Right cardiac atrium (tissue), 5 donors: ENCODE results near the gene MAN2C1. TPM values are rescaled to one million over a fixed set of nuclear protein-coding genes. Genes with fewer than 3 reads are reported as not detected.

Experiments used
- microRNA-seq, 2 donors: library from miRNA; unstranded; fragments of <30 nt; microRNA quantifications; one replicate each; pipeline ENCODE4 v1.2.0, GENCODE V29; 2020 to 2021
- polyA plus RNA-seq: library from polyadenylated mRNA; stranded (reverse); fragments of 200-250 nt; gene quantifications from one replicate; pipeline ENCODE4 v1.2.3, GENCODE V29; 2013
- total RNA-seq, 4 donors: library from RNA; stranded (reverse); fragmentation: NEBNext Ultra II Directional; extraction: Animal tissue kit (Norgen Biotek cat#: 25700); gene quantifications; one replicate each; pipeline ENCODE4 v1.2.1, GENCODE V29; 2021
- donor health status: healthy with polysubstance abuse.
- donor health status: DM: no; HTN: yes; CAD: no.
- donor health status: DM: no; HTN: no; CAD: no.
- donor health status: DM: no; HTN: yes; CAD: no; lungs with severe emphysema.
- donor health status: DM: yes; HTN: yes; CAD: no.

Gene MAN2C1
- total and polyA plus RNA-seq, 5 donors: 122 to 175 (median 131) TPM

Small RNA genes lying within 50 kb of the gene (microRNA-seq; reads per million reads assigned to microRNA genes)
- 0 reads per million in 2 donors for gene MIR631

Other genes with a start within 250 kb of the MAN2C1 start
- 10 to 100 TPM in 2 of 4 donors, 1 to 10 TPM in 2; 7.4 to 12.7 (median 9.1) TPM for gene C15orf39, start 166.7 kb downstream of the MAN2C1 start, total RNA-seq
- 5.3 TPM for gene C15orf39, start 166.7 kb downstream of the MAN2C1 start, polyA plus RNA-seq
- not detected for gene GOLGA6C, start 110.3 kb downstream of the MAN2C1 start, total RNA-seq
- gene GOLGA6C, start 110.3 kb downstream of the MAN2C1 start, polyA plus RNA-seq: not detected
- not detected for gene GOLGA6D, start 85.8 kb downstream of the MAN2C1 start, total RNA-seq
- gene GOLGA6D, start 85.8 kb downstream of the MAN2C1 start, polyA plus RNA-seq: not detected
- 10 to 100 TPM; 33.7 to 39.3 (median 38.1) TPM for gene COMMD4, start 32.5 kb downstream of the MAN2C1 start, total RNA-seq
- 52.1 TPM for gene COMMD4, start 32.5 kb downstream of the MAN2C1 start, polyA plus RNA-seq
- gene NEIL1, start 21.6 kb downstream of the MAN2C1 start, total RNA-seq: 10 to 100 TPM; 12.2 to 22.3 (median 14.0) TPM
- 17.1 TPM for gene NEIL1, start 21.6 kb downstream of the MAN2C1 start, polyA plus RNA-seq
- 10 to 100 TPM; 28.7 to 40.0 (median 35.9) TPM for gene SIN3A, start 83.1 kb upstream of the MAN2C1 start, total RNA-seq
- 8.5 TPM for gene SIN3A, start 83.1 kb upstream of the MAN2C1 start, polyA plus RNA-seq
- 10 to 100 TPM in 1 of 4 donors, 1 to 10 TPM in 3; 8.9 to 16.0 (median 9.6) TPM for gene PTPN9, start 210.7 kb upstream of the MAN2C1 start, total RNA-seq
- gene PTPN9, start 210.7 kb upstream of the MAN2C1 start, polyA plus RNA-seq: 4.5 TPM